Breast epithelium (tissue), 3 donors: ENCODE measurements around the gene NRXN3.

Source experiments
- CTCF ChIP-seq, 3 donors: fragments of 450-650 bp; IDR thresholded peaks; one replicate each; pipeline ENCODE4 v1.5.1; 2016 to 2017; ENCODE audit warnings: antibody characterized with exemption in 3 of 3, mild to moderate bottlenecking in 3 of 3, moderate library complexity in 3 of 3
- POLR2AphosphoS5 ChIP-seq, 3 donors: sonication (generic); formaldehyde crosslinking; IDR thresholded peaks; one replicate each; pipeline ENCODE4 v1.6.1; 2017; ENCODE audit warnings: antibody characterized with exemption in 3 of 3

- TF ChIP-seq POLR2AphosphoS5 (IDR thresholded peaks at IDR 0.05): no peak
- no peak for TF ChIP-seq CTCF (IDR thresholded peaks at IDR 0.05)
Measured at GRCh38 chr14:78968265-78968664, 798.1 kb downstream of the NRXN3 start.
